GM19395 (cell line): ENCODE results near the gene OR8B8.
"Not testable (repeated sequence)": the region's sequence is repeated elsewhere in the genome, so short reads cannot be mapped to it uniquely, and the experiment has no call there.

Experiments
- ATAC-seq: cut with Tn5 transposase; IDR thresholded peaks from one replicate; pipeline ENCODE4 v1.9.1; 2021; ENCODE audit warnings: mild to moderate bottlenecking, moderate library complexity; ENCODE audit not compliant: unreplicated experiment

The OR8B8 gene, protein sequence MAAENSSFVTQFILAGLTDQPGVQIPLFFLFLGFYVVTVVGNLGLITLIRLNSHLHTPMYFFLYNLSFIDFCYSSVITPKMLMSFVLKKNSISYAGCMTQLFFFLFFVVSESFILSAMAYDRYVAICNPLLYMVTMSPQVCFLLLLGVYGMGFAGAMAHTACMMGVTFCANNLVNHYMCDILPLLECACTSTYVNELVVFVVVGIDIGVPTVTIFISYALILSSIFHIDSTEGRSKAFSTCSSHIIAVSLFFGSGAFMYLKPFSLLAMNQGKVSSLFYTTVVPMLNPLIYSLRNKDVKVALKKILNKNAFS

DNA sequence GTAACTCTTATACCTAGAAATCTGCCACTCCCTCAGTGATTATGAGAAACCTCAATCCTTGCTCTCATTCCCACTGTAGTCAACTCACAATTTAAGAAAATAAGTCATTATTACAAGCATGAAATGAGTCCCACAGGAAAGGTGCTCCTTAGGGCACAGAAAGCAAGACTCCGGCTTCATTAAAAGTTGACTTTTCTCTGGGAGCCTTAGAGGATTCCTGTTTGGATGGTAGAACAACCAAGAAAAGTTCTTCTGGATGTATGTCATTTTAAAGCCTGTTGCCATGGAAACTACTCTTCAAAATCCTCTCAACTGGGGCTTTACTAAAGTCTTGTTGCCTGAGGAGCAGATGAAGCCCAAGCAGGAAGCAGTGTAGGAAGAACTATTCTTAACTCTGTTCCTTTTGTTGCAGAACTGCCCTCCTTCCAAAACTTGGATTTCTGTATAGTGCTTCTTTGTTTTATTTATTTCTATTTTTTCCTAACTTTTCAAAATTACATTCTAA lies at the start of gene OR8B8:
Gene OR8B8, minus strand, starts transcription at position 51 of the 505 bp plus-strand sequence. CDS start 4,611 bp downstream, outside the sequence.
- no peak for ATAC-seq

DNA sequence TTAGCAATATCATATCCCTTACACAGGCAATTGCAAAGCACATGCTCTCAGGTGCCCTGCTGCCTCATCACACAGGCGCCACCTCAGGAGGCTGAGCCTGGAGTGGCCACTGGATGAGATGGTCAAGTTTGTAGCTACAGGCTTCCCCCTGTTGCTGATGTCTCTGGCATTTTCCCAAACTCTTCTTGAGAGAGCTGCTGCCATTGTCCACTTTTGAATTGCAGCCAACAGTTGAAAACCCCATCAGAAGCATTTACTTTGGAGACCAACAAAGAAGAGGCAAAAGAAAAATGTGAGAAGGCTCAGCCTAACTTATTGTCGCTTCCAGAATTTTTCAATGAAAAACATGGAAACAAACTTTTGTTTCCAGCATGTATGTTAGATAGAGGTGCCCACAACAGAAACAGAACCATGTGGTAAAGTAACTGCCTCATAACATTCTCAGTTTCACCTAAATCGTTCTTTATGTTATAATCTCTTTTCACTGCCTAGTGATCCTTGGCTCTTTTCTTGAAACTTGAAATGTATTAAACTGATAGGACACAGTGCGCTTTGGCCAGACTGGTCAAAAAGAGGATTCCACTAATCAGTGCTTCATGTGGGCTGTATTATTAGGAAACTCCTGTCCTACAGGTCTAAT lies 47.6 kb upstream of the OR8B8 start:
- no peak for ATAC-seq

DNA sequence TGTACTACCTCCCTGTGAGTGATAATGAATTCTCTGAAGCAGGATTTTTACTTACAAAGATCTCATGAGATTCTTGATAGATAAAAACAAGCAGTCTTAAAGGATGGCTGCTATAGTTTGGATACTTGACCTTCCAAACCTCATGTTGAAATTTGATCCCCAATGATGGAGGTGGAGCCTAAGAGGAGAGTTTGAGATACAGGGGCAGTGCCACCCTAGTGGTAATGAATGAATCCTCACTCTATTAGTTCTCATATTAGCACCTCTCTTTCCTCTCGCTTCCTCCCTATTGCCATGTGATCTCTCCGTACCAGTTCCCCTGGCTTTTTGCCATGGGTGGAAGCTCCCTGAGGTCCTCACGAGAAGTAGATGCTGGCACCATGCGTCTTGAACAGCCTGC lies 37.9 kb upstream of the OR8B8 start:
- no peak for ATAC-seq

DNA sequence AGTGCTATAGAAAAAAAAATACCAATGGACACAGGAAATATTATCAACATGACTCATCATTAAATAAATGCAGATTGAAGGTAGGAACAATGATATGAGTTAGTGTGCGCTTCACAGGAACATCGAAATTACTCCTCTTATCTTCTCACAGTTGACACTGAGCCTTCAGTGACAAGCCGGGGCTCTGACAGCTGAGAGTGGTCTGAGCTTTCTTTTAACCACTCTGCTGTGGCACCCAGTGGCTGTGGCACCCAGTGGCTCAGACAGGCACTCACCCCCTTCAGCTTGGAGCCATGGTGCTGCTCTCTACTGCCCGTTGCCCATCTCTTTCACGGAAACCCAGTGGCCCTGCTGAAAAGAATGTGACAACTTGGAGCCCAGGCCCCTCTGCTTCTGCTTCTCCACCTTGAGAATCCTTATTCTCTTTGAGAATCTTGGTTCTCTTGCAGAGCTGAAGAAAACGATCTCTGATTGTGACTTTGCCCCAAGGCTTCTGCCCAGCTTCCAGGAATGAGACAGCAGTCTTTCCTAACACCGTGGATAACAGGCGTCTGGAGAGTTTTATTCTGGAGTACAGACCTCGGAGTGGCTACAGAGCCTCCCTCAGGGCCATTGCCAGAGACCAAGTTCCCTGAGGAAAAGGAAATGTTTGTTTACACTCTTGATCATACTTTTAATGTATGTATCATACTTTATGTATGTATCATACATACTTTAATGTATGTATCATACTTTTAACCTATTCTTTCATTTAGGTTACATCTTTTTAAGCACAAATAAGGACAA lies 37.1 kb upstream of the OR8B8 start:
- no peak for ATAC-seq

DNA sequence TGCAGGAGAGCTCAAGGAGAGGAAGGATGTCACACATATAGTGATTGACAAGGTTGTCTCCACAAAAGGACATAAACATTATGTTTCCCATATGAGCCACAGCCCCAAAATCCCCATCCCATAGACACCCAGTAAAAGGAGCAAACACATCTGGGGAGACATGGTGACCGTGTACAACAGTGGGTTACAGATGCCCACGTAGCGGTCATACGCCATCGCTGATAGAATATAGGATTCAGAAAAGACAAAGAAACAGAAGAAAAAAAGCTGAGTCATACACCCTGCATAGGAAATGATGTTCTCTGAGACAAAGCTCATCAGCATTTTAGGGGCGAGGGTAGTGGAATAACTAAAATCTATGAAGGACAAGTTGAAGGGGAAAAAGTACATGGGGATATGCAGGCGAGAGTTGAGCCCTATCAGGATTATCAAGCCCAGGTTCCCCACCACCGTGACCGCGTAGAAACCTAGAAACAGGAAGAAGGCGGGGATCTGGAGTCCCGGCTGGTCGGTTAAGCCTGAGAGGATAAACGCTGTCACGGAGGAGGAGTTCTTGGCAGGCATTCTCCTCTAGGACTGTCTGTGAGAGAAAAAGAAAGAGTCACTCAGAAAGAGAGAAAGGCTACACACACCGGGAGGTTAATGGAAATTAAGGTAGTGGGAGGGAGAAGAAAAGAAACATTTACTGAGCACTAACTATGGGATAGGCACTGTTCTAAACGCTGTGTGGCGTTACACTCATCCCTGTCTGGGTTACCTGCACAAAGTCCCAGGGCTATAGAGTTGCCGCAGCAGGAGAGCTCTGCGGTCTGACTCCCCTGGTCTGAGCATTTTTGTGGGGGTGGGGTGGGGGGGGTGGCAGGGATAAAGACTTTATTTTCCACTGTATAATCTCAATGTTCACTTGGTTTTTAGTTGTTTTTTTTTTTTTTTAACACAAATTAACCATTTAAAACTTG lies 36.1 kb upstream of the OR8B8 start:
- ATAC-seq: peak; percentile 86

DNA sequence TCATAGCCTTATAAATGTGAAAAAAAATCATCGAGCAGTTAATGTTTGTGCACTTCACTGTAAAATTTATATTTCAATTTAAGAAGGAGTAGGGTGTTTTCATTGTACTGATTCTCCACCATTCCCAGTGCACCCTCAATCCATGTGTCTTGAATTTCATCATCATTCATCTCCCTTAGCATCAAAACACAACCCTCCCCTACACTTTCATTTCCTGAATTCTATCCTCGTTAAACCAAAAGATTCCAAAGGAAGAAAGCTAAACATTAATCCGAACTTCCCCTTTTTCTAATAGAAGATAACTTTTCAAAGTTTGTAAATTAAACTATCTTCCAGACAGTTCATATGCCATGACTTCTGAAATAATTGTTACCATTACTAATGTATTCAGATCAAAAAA lies 34.1 kb upstream of the OR8B8 start:
- ATAC-seq: no peak

DNA sequence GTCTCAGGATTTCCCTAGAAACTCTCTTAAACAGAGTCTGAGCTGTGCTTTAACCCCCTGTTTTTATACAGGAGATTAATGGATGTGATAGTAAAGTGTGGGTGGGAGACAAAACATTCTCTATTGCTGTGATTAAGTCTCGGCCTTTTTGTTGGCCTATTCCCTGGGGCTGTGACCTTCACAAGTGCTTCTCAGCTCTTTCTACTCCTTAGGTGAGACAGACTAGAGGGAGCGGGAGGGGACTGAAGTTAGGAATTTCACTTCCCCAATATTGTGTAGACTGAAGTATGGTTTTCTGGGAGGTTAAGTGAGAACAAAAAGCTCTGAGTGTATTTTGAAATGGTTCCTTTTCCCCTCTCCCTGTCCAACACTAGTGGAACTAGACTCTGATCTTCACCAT lies 29.8 kb upstream of the OR8B8 start:
- ATAC-seq: no peak

DNA sequence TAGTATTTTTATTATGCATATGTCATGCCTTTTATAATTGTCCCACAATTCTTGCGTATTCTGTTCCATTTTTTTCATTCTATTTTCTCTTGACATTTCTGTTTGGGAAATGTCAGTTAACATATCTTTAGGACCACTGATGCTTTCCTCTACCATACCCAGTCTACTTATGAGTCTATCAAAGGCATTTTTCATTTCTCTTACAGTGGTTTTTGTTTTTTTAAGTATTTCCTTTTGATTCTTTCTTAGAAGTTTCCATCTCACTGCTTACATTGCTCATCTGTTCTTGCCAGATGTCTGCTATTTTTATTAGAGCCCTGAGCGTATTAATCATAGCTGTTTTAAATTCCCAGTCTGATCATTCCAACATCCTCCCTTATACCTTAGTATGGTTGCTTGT lies 29.3 kb upstream of the OR8B8 start:
- no peak for ATAC-seq

DNA sequence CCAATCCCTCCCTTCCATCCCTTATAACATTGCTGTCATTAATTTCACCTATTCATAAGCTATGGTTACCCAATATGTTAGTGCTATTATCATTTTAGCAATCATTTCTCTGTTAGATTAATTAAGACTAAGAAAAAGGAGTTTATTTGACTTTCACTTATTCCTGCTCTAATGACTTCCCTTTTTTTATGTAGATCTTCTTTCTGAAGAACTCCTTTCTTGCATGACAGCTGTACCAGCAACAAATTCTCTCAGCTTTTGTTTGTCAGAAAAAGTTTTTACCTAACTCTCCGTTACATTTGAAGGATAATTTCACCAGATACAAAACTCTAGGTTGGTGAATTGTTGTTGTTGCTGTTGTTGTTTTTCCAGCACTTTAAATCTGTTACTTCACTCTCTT lies 28.6 kb upstream of the OR8B8 start:
- ATAC-seq: no peak

DNA sequence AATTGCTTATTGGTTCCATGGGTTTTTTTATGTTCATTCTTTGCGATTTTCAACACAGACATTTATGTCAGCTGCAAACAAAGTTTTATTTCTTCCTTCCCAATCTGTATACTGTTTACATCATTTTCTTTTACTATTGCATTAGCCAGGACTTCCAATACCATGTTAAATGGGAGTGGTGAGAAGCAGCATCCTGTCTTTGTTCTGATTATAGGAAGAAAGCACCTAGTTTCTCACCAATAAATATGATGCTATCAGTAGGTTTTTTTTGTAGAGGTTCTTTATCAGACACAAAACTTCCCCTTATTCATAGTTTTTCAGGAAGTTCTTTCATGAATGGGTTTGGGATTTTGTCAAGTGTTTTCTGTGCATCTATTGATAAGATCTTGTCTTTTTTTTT lies 28.0 kb upstream of the OR8B8 start:
- ATAC-seq: no peak

DNA sequence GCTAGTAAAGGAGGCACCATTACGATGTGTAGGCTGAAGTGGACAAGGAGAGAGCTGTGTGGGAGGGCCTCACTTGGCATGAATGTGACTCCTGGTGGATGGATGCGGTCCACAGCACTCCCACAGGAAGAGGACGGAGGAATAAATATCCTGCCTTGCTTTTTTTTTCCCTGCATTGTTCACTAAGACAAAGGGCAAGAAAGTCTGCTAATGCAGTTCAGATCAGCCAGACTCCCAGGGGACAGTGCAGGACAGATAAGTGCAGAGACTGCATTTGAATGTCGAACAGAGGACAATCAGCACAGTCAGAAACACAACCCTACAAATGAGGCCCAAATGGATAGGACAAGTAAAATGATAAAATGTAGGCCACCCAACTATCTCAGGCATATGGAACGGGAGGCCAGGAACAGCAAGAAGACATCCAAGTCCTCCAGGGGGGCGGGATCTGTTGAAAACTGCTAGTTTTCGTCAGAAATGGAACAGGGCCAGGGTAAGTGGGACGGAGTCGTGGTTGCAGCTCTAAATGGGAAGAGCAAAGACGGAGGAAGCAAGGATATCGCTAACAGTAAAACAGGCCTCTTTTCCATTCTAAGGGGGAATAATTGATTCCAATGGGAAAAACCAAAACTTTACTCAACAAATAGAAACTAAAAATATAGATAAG lies 25.2 kb upstream of the OR8B8 start:
- no peak for ATAC-seq

DNA sequence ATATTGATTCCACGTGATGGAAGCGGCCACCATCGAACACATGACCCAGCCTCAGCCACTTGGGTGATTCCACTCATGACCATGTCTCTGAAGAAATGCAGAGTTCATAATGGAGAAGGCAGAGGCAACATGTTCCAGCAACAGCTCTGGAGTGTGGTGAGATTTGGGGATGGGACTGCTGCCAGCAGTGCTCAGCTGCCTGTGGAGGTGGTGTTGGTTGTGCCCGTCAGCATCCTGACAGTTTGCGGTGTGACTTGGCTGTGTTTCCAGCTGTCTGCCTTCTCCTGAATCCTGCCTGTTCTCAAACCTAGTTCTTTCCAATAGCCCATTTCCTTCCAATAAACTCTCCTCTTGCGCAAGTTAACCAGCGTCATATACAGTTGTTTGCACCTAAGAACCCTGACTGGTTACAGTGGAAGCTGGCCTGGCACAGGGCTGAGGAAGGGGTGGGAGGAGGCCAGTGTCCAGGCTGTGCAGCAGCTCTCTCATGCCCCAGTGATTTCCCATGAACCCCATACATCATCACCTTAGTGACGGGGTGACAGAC lies 22.0 kb upstream of the OR8B8 start:
- no peak for ATAC-seq

DNA sequence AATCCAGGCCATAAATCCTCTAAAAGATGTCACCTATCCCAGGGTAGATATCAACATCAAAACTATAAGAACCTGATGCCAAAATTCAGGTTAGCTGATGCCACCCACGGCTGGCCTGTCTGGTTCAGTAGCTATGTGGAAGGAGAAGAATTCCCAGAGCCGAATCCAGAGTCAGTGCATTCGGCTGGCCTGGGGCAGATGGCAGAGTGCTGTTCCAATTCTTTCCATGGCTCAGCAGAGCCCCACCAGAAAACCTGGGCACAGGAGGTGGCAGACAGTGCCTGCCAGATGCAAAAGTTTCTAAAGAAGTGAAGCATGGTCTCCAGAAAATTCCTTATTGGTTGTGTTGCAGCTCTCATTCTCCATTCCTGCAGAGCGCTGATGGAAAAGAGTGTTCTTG lies 19.9 kb upstream of the OR8B8 start:
- ATAC-seq: no peak

DNA sequence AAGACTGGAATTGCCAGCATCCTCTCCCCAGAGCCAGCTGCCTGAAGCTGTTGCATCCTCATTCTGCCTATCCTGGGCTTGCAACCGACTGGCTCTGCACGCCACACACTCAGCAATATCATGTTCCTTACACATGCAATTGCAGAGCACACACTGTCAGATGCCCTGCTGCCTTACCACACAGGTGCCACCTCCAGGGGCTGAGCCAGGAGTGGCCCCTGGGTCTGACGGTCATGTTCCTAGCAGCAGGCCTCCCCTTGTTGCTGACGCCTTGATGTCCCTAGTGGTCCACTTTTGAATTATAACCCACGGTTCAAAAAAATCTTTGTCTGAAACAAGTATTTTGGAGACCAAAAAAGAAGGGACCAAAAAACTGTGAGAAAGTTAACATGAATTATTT lies 18.5 kb upstream of the OR8B8 start:
- ATAC-seq: no peak

DNA sequence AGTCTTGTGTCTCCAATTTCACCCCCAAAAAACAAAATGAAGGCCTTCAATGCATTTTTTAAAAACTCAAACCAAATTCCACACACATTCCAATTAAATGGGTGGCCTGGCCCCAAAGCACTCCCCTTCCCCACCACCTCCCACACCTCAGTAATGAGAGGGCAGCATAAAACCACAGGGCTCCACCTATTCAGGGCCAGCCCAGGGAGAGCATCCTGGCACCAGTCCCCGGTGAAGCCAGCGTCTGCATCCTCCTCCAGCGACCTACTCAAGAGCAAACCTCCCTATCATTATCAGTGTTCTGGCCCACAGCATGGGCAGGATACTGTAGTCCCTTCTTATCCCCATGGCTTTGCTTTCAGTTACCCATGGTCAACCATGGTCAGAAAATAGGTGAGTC lies 17.8 kb upstream of the OR8B8 start:
- ATAC-seq: no peak

DNA sequence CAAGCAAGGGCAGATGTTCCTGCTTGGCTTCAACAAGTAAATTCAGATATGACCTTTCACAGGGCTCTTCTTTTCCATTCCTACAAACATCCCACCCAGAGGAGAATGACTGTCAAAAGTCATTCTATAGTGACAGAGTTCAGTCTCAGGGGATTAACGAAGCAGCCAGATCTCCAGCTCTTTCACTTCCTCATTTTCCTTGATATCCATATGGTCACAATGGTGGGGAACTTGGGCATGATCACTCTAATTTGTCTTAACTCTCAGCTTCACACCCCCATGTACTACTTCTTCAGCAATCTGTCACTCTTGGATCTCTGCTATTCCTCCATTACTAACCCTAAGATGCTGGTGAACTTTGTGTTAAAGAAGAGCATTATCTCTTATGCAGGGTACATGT lies 15.0 kb upstream of the OR8B8 start:
- no peak for ATAC-seq

DNA sequence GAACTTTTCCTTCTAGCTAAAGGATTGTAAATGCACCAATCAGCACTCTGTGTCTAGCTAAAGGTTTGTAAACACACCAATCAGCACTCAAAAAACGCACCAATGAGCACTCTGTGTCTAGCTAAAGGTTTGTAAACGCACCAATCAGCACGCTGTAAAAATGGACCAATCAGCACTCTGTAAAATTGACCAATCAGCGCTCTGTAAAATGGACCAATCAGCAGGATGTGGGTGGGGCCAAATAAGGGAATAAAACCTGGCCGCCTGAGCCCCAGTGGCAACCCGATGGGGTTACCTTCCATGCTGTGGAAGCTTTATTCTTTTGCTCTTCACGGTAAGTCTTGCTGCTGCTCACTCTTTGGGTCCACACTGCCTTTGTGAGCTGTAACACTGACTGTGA lies 13.9 kb upstream of the OR8B8 start:
- not testable (repeated sequence) for ATAC-seq

DNA sequence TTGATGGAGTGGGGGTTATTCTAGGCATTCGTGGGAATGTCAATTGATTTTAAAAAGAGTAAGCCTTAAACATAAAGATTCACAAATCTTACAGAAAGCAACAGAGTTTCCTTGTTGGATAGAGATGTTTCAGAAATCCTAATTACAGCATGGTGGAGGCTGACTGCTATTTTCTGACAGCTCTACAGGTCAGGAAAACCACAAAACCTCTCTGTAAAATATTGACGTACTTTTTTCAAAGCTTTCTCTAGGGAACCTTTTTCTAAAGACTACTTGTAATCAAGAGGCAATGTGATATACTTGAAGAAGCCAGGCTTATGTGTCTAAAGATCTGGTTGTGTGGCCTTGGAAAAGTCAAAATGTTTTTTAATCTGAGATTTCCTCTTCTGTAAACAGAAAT lies 9.1 kb upstream of the OR8B8 start:
- ATAC-seq: no peak

DNA sequence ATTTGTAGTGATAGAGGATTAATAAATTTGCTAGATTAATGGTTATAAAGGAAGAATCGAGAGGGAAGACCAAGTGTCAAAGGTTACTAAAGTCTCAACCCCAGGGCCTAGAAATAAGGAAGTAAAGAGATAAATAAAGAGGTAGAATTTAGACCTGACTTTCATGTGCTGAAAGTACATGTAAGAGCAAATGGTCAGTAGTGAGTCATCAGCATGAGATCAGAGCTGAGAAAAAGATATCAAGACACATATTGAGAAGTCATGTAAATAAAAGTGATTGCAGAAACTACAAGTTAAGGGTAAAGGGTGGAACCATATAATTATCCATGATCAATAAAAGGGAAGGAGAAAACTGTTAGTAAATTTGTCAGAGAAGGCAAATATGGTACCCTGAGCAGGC lies 1.4 kb upstream of the OR8B8 start:
- ATAC-seq: no peak

DNA sequence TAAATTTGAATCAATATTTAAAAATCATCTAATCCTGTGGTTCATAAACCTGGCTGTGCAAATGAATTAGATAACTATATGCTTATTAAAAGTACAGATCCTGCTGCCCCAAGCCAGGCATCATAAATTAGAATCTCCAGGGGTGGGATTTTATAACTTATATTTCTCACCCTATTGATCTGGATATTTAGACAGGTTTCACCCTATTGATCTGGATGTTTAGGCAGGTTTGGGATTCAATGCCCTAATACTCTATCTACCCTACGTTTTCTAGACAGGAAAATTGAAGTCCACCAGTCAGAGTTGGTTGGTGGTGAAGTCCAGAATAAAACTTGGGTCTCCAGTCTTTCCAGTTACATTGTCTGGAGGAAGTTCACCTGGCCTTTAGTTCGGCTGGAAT lies 2.6 kb downstream of the OR8B8 start:
- ATAC-seq: no peak
